ENCODE measurements around the gene SNX1. TPM values are rescaled to one million over a fixed set of nuclear protein-coding genes. Genes with fewer than 3 reads are reported as not detected.

The SNX1 gene
- total and polyA plus RNA-seq, 9 donors = 51.5 to 139 (median 125) TPM

DNA sequence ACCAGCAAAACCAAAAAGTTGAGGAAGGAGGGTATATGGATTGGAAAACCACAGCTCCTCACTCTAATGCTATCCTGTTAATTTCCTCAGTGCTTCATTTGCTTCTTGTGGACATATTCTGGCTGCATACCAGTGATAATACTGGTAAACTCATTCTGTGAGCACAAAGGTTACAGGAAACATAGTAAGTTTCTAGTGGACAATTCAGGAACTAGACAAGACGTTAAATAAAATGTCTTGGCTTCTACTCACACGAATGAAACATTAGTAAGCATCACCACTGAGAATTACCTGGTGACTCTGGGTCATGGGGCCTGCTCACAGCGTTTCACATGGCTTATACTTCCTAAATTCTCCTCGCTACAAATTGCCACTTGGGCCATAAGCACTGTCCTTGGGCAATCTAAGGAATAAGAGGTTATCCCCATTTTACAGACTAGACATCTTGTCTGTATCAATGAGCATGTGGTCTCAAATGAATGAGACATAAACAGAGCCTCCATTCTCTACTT lies 87.1 kb downstream of the SNX1 start:
- Histone ChIP-seq H3K9me3 (no peaks in the 10 kb centered on the region), H3K27ac (no peak overlapping the region), H3K4me3 (no peak overlapping the region), H3K36me3 (no peaks in the 10 kb centered on the region), H3K27me3 (no peaks in the 10 kb centered on the region), H3K4me1 (ENCODE audit: insufficient read depth) (no peaks in the 10 kb centered on the region)
- intact Hi-C loops (cut with DNase I) = no loop called here
- TF ChIP-seq, protein P1, sequence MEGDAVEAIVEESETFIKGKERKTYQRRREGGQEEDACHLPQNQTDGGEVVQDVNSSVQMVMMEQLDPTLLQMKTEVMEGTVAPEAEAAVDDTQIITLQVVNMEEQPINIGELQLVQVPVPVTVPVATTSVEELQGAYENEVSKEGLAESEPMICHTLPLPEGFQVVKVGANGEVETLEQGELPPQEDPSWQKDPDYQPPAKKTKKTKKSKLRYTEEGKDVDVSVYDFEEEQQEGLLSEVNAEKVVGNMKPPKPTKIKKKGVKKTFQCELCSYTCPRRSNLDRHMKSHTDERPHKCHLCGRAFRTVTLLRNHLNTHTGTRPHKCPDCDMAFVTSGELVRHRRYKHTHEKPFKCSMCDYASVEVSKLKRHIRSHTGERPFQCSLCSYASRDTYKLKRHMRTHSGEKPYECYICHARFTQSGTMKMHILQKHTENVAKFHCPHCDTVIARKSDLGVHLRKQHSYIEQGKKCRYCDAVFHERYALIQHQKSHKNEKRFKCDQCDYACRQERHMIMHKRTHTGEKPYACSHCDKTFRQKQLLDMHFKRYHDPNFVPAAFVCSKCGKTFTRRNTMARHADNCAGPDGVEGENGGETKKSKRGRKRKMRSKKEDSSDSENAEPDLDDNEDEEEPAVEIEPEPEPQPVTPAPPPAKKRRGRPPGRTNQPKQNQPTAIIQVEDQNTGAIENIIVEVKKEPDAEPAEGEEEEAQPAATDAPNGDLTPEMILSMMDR (IDR thresholded peaks at IDR 0.05) = no peak
- no peak for TF ChIP-seq POLR2A (IDR thresholded peaks at IDR 0.05)
- no peak for TF ChIP-seq EP300 (IDR thresholded peaks at IDR 0.05)
- 44 to 69% (median 55%) methylated on average over 4 of the region's 4 CpGs for WGBS, 3 donors
- no peak for DNase-seq

DNA sequence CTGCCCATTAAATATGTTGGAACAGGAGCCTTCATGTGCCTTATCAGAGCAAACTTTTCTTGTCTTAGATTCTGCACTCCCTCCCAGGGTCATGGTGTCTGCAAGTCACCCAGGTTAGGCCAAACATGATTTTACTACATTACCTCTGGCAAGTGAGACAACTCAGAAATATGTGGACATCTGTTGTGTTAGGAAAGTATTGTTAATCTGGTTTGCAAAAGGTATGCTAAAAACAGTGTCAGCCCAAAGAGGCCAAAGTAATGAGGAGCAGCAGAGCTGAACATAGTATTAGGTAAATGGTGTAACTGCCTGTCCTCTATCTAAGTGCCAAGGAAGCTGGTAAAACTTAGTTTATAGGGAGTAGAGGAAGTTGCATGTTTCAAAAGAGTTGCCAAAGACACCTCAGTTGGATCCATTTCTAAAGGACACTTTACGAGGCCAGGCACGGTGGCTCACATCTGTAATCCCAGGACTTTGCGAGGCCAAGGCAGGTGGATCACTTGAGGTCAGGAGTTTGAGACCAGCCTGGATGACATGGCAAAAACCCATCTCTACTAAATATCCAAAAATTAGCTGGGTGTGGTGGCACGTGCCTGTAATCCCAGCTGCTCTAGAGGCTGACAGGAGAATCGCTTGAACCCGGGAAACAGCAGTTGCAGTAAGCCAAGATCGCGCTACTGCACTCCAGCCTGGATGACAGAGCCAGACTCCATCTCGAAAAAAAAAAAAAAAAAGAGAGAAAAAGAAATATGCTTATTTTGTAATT lies 89.5 kb downstream of the SNX1 start:
- WGBS, 3 donors = 89 to 91% (median 90%) methylated on average over 9 of the region's 9 CpGs
- Histone ChIP-seq H3K9me3 (no peaks in the 10 kb centered on the region), H3K27me3 (no peaks in the 10 kb centered on the region), H3K27ac (no peak overlapping the region), H3K4me3 (no peak overlapping the region), H3K36me3 (no peaks in the 10 kb centered on the region), H3K4me1 (ENCODE audit: insufficient read depth) (no peaks in the 10 kb centered on the region)
- TF ChIP-seq EP300 (IDR thresholded peaks at IDR 0.05) (no peak), POLR2A (IDR thresholded peaks at IDR 0.05) (no peak)
- TF ChIP-seq, protein P1 (IDR thresholded peaks at IDR 0.05) = no peak
- no peak for DNase-seq
- intact Hi-C loops (cut with DNase I) = no loop called here

DNA sequence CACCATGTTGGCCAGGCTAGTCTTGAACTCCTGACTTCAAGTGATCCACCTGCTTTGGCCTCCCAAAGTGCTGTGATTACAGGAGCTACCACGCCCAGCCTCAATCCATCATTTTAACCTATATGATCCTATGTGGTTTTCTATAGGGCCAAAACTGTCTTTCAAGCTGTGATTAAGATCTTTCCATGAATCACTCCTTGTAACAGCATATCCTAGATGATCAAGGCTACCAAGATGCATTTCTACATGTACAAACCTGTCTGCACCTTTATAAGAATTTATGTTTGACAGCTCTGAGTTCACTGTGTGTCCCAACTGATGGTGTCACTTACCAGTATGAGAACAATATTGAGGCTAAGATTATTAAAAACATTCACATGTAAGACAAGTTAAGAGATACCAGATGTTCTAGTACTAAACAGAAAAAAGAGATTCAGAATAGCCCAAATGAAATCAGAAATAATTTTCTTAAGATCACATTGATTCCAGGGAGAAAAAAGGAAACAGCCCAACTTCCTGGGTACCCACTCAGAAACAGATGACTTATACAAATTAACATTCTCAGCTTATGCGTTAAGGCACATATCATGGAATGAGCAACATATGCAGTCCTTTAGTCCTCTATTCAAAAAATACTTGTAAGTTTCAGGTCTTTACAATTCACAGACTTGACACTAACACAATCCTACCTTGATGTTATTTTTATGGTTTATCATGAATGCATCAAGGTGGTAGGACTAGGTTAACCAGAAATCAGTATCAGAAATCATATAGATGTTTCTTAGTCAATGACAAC lies 91.8 kb downstream of the SNX1 start:
- H3K27ac ChIP-seq = no peak overlapping the region
- intact Hi-C loops (cut with DNase I) = no loop called here

More for the DNA sequence above, 91.8 kb downstream of the SNX1 start:
- Histone ChIP-seq H3K4me3 (no peak overlapping the region), H3K9me3 (no peaks in the 10 kb centered on the region), H3K4me1 (ENCODE audit: insufficient read depth) (no peaks in the 10 kb centered on the region), H3K27me3 (no peaks in the 10 kb centered on the region), H3K36me3 (no peaks in the 10 kb centered on the region)
- TF ChIP-seq, protein P1 (IDR thresholded peaks at IDR 0.05) = no peak
- TF ChIP-seq EP300 (IDR thresholded peaks at IDR 0.05) = no peak
- no peak for TF ChIP-seq POLR2A (IDR thresholded peaks at IDR 0.05)
- no peak for DNase-seq
- WGBS, 3 donors = 91 to 98% (median 98%) methylated on average over 2 of the region's 2 CpGs

Small RNA genes lying within 50 kb of the gene (small RNA-seq; reads per million reads assigned to genes)
- gene RF00019 = not detected

Other genes with a start within 250 kb of the SNX1 start
- 1 to 10 TPM in 6 of 7 donors, under 1 TPM in 1; 0.77 to 6.2 (median 1.7) TPM for gene DAPK2, start 49.5 kb upstream of the SNX1 start, total RNA-seq
- 1 to 10 TPM; 2.5 to 2.7 TPM for gene DAPK2, start 49.5 kb upstream of the SNX1 start, polyA plus RNA-seq
- gene CIAO2A, start 2.1 kb upstream of the SNX1 start, total RNA-seq = 10 to 100 TPM; 13.2 to 34.9 (median 17.8) TPM
- gene CIAO2A, start 2.1 kb upstream of the SNX1 start, polyA plus RNA-seq = 10 to 100 TPM; 32.9 to 43.8 TPM
- gene SNX22, start 55.7 kb downstream of the SNX1 start, total RNA-seq = 1 to 10 TPM in 1 of 7 donors, under 1 TPM in 5, not detected in 1; 0.15 to 2.3 (median 0.28) TPM
- gene SNX22, start 55.7 kb downstream of the SNX1 start, polyA plus RNA-seq = under 1 TPM; 0.07 to 0.81 TPM
- gene PPIB, start 67.0 kb downstream of the SNX1 start, total RNA-seq = 100 to 1,000 TPM; 201 to 589 (median 367) TPM
- gene PPIB, start 67.0 kb downstream of the SNX1 start, polyA plus RNA-seq = 100 to 1,000 TPM; 434 to 514 TPM